Mesenteric fat pad (tissue), 1 donor: ENCODE data around the gene TRIM45. TPM values are rescaled to one million over a fixed set of nuclear protein-coding genes. Genes with fewer than 3 reads are reported as not detected.
"Not testable (repeated sequence)": the region's sequence is repeated elsewhere in the genome, so short reads cannot be mapped to it uniquely, and the experiment has no call there.

Experiments used
- DNase-seq: peaks from one replicate; pipeline ENCODE4 v3.0.0-alpha.2; 2020; ENCODE audit warnings: low spot score
- total RNA-seq: library from RNA; stranded (reverse); fragmentation: NEBNext Ultra II Directional; extraction: Animal tissue kit (Norgen Biotek cat#: 25700); gene quantifications from one replicate; pipeline ENCODE4 v1.2.1, GENCODE V29; 2021
- donor health status: DM: yes; HTN: yes; CAD: no.

TRIM45 gene
- total RNA-seq, 1 donor from 2014 or later = 0.64 TPM

DNA sequence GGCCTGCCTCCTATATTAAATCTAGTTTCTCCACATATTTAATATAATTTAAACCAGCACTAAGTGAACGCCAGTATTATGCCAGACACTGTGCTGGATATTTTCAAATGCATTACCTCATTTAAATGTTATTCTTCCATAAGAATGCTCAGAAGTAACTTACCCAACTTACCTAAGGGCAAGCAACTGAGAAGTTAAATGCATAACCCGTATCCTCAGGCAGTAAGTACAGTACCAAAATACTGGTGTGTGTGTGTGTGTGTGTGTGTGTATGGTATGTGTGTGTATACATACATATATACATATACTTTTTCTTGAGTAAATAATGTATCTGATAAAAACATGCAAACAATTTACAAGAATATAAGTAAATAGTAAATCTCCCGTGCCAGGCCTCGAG is 9.0 kb upstream of the TRIM45 start:
- no peak for DNase-seq

GRCh38 chr1:117128323-117129079 is 7.0 kb upstream of the TRIM45 start:
- DNase-seq = no peak

DNA sequence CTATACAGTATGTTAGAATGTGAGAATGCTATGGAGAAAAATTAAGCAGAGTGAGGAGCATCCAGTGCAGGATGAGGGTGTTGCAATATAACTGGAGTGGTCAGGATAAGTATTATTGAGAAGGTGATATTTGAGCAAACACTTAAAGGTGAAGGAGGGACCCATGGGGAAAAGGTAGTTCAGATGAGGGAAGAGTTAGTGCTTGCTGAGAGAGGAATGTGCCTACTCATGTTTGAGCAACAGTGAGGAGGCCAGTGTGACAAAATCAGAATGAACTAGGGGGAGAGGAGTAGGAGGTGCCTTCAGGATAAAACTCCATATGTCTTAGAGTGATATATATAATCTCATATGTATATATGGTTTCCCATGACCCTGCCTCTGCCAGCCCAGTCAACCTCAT is 6.2 kb upstream of the TRIM45 start:
- no peak for DNase-seq

GRCh38 chr1:117124661-117125060 is 3.1 kb upstream of the TRIM45 start:
- DNase-seq = no peak

GRCh38 chr1:117123274-117123673 is 1.7 kb upstream of the TRIM45 start:
- DNase-seq = no peak

GRCh38 chr1:117122330-117123025 is 929 bp upstream of the TRIM45 start:
- no peak for DNase-seq

DNA sequence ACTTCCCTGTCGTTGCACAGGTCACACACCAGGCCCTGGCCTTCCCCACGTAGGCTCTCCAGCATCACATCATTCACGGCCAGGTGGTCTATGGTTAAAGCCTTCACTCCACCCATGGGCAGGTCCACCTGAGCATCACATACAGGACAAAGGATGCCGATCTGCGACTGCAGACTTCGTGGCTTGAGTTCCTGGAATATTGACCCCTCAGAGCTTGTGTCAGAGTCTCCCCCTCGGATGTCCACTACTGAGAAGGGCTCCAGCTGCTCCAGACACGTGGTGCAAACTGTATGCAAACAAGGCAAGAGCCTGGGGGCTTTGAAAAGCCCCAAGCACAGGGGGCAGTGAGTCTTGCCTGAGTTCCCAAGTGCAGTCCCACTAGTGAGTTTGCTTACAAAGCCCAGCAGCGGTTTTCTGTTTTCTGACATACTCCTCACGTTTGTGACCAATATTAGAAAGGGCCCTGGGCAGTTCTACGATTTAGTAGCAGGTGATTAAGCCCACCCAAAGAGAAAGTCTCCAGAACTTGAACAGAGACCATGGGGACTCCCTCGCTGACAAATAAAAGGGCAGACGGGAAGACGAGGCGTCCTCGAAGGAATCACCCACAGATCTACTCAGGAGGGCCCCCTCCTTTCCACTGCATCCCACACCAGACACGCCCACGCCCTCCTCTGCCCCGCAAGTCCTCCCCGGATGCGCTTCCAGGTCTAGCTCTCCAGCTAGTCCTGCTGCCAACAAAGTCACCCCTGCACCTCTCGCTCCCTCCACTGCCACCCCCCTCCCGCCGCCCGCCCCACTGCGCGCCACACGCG is 568 bp downstream of the TRIM45 start:
- no peak for DNase-seq

GRCh38 chr1:117119144-117119543 is 2.4 kb downstream of the TRIM45 start:
- DNase-seq = not testable (repeated sequence)

GRCh38 chr1:117118137-117118536 is 3.4 kb downstream of the TRIM45 start:
- DNase-seq = no peak

DNA sequence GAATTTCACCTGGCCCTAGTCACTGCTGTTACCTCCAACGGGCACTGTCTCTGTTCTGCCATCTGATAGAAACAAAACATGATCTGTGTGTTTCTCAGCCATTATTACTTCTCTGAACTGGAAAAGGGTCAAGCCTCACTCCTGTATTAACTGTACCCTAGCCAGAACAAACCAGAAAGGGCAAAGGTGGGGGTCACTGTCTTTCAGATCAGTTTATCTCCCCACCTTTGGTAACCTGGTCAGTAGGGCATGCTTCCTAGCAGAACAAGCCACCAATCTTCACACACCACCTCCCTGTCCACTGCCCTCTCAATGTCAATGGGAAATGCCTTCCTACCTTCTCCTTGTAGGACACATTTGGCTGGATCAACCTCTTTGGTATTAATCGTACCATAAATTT is 3.9 kb downstream of the TRIM45 start:
- DNase-seq = no peak

- no peak for DNase-seq
Measured at GRCh38 chr1:117116784-117117130, 4.8 kb downstream of the TRIM45 start.

DNA sequence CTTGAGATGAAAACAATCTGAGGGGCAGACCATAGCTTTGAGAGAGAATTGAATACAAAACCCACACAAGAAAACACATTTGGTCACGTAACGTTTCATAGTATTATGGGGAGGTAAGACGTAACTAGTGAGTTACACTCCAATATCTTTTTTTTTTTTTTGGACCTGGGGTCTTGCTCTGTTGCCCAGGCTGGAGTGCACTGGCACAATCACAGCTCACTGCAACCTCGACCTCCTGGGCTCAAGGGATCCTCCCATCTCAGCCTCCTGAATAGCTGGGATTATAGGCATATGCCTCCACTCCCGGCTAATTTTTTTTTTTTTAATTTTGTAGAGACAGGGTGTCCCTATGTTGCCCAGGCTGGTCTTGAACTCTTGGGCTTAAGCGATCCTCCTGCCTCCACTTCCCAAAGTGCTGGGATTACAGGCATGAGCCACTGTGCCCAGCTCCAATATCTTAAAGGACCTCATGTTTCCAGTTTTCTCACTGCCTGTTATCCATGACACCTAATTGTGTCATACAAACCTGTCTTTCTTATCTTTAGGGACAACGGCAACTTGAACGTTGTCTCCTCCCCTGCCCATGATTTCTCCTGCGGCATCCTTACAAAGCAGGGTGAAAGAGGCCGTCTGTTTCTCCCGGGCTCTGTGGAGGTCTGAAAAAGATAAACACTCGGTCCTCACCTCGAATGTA is 5.3 kb downstream of the TRIM45 start:
- DNase-seq = no peak

- DNase-seq = no peak
Measured at GRCh38 chr1:117114877-117115276, 6.7 kb downstream of the TRIM45 start.

DNA sequence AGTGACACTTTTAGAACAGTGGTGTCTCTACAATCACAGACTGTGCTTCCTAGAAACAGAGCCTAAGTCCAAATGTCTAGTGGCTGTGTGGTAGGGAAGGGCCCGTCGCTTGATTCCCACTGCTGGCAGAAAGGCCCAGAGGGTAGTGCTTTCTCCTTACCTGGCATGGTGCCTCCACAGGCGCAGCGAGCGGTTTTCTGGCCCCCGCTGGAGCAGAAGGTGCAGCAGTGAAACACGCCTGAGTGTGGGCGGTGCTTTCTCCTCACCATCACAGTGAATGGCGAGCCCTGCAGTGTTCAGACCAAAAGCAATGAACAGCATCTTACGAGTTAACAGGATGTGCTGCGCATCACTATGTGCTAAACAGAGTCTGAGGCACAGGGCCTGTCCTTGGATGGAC is 8.3 kb downstream of the TRIM45 start:
- DNase-seq = no peak

GRCh38 chr1:117112047-117112717 is 9.4 kb downstream of the TRIM45 start:
- no peak for DNase-seq

DNA sequence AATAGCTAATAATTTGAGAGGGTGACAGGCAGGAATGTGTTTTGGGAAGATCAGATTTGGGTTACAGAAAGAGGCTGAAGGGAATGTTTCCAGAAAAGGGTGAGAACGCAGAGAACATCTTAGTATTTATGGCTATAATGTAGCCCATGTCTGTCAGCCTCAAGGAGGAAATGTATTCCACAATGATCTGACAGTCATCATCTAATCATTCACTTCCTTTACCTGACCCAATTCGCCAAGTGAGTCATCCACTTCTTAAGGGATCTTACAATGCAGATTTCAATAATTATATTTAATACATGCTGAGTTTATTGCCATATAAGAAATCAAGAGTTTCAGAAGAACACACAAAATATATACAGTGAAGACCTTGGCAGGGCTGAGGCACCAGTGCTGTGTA is 10.8 kb downstream of the TRIM45 start:
- no peak for DNase-seq

- no peak for DNase-seq
Measured at GRCh38 chr1:117107364-117107763, 14.2 kb downstream of the TRIM45 start.

GRCh38 chr1:117106478-117106877 is 15.1 kb downstream of the TRIM45 start:
- DNase-seq = no peak

DNA sequence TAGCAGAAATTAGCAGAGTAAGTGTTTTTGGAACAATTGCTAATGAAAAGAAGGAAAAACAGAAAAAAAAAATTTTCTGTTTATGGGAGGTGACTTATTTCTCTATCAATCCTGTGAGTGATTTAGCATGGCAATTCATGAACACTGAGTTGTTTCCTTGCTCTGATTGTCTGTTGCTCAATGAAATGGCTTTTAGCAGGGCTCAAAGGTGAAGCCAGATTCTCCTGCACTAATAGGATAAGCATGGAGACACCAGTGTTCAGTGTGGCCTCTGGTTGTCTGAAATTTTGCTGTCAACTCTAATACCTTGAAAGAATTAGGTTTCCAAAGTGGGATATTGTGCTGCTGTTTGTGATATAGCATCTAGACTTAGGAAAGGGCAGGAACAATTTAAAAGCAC is 15.8 kb downstream of the TRIM45 start:
- no peak for DNase-seq

DNA sequence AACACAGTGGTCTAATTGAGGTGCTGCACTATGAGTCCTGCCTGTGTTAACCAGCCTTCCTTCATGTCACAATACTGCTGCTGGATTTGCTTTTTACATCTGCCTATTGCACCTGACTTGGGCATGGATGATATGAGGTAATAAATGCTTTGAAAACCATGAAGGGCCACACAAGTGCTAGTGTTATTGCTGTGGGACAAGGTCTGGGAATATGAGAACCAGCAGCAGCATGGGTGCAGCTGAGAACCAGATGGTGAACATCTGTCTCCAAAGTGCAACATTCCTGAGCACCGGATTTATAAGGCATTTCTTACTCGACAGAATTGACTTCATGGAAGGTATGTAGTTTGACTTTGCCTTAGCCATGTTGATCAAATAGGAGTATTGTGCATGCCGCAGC is 16.6 kb downstream of the TRIM45 start:
- DNase-seq = no peak

GRCh38 chr1:117101858-117102257 is 19.7 kb downstream of the TRIM45 start:
- not testable (repeated sequence) for DNase-seq
